ENCODE results near the gene KIAA1549. TPM values are rescaled to one million over a fixed set of nuclear protein-coding genes. Genes with fewer than 3 reads are reported as not detected.

Gene KIAA1549
- total and polyA plus RNA-seq, 2 of the 8 experiments (the other 6 are each of a cell fraction or from before 2014, with no cell fraction given): 6.5 to 17.3 TPM

- no peak for TF ChIP-seq SP1 (IDR thresholded peaks at IDR 0.05; ENCODE audit: low read depth, low read length)
- TF ChIP-seq BRCA1 (IDR thresholded peaks at IDR 0.05; ENCODE audit: low read depth, low read length): no peak
Measured at GRCh38 chr7:138873220-138873892, 107.8 kb downstream of the KIAA1549 start (continued).

Measured in H1 (cell line).